Mesothelial cell of epicardium (in vitro differentiated cells): ENCODE data around the gene ERMP1. TPM values are rescaled to one million over a fixed set of nuclear protein-coding genes. Genes with fewer than 3 reads are reported as not detected.
A peak's percentile ranks its signal among the peaks of the same experiment; 100 is the strongest.
"Not testable (repeated sequence)": the region's sequence is repeated elsewhere in the genome, so short reads cannot be mapped to it uniquely, and the experiment has no call there.

ENCODE experiments used
- DNase-seq, 2 experiments: peaks; one replicate each; pipeline ENCODE4 v3.0.0; 2021; ENCODE audit warnings: low spot score in 2 of 2; ENCODE audit not compliant: unreplicated experiment in 2 of 2
- H3K27ac Mint-ChIP-seq: 2 replicates; pipeline ENCODE4 v1.8.0; 2021; ENCODE audit warnings: mixed read lengths
- H3K27me3 Mint-ChIP-seq: 2 replicates; pipeline ENCODE4 v1.8.0; 2021; ENCODE audit warnings: low read depth, mixed read lengths
- H3K36me3 Mint-ChIP-seq: 2 replicates; pipeline ENCODE4 v1.8.0; 2021; ENCODE audit warnings: mixed read lengths
- H3K4me1 Mint-ChIP-seq: 2 replicates; pipeline ENCODE4 v1.8.0; 2021; ENCODE audit warnings: mixed read lengths
- H3K4me3 Mint-ChIP-seq: 2 replicates; pipeline ENCODE4 v1.8.0; 2021; ENCODE audit warnings: mild to moderate bottlenecking, moderate library complexity, mixed read lengths
- H3K9me3 Mint-ChIP-seq: 2 replicates; pipeline ENCODE4 v1.8.0; 2021; ENCODE audit warnings: mixed read lengths
- CTCF ChIP-seq: fragments of 200-600 bp; sonication (generic); IDR thresholded peaks from one replicate; pipeline ENCODE4 v1.5.0; 2021; ENCODE audit warnings: antibody characterized with exemption; ENCODE audit not compliant: unreplicated experiment
- total RNA-seq: library from RNA; stranded (reverse); gene quantifications from 3 replicates; pipeline ENCODE4 v1.2.1, GENCODE V29; 2021

The ERMP1 gene
- 25.2 to 26.1 TPM (median 25.4 TPM) in 3 replicates for total RNA-seq

DNA sequence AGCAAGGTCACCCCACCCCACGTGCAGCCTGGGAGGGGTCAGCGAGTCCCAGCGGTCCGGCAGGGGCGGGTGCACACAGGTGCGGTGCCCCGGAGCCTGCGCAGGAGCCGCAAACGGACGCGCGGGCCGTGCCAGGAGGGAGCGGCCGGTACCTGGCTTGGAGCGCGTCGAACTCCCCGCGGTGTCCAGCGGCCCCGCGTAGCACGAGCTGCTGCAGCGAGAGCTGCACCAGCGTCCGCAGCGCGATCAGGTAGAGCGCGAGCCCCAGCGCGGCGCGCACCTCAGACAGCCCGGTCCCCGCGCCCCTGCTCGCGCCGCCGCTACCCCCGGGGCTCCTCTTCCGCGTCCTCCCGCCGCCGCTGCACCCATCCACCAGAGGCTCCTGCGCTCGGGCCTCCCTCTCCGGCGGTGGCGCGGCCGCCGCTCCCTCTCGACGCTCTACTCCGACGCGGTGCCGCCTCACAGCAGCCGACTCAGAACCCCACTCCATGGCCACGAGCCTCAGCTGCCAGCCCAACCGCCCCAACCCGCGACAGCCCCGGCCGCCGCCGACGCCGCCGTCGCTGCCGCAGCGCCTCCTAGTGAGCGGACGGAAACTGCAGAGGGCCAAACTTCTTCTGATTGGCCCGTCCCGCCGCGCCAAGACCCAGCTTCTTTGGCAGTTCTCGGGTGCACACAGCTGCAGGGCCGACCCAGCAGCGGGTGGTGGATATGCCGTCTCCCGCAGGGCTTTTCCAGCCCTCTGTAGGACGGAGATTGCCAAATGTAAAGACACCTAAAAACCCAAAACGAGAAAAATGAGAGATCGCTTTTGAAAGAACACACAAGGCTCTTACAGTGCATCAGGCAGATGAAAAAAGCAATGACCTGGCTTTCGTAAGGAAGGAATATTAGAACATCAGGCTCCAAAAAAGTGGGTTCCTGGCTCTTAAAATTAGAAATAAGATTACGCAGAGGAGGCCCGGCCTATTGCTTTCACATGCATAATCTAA is at the start of gene ERMP1:
Gene ERMP1, minus strand, starts transcription at position 580 of the 992 bp plus-strand sequence. Its CDS starts 90 bp downstream, at position 490.
- TF ChIP-seq CTCF, result peak; percentile 88
- H3K9me3 Mint-ChIP-seq, result no peaks in the 10 kb centered on the region
- H3K36me3 Mint-ChIP-seq, result peaks cover 6% of the 10 kb centered on the region
- H3K27me3 Mint-ChIP-seq, result peaks cover 23% of the 10 kb centered on the region
- H3K27ac Mint-ChIP-seq, result peak within 1 kb of the TSS; percentile 95
- DNase-seq, result peak; percentile 71 to 94
- H3K4me1 Mint-ChIP-seq, result peaks cover 25% of the 10 kb centered on the region
- peak within 1 kb of the TSS; percentile 87 for H3K4me3 Mint-ChIP-seq

DNA sequence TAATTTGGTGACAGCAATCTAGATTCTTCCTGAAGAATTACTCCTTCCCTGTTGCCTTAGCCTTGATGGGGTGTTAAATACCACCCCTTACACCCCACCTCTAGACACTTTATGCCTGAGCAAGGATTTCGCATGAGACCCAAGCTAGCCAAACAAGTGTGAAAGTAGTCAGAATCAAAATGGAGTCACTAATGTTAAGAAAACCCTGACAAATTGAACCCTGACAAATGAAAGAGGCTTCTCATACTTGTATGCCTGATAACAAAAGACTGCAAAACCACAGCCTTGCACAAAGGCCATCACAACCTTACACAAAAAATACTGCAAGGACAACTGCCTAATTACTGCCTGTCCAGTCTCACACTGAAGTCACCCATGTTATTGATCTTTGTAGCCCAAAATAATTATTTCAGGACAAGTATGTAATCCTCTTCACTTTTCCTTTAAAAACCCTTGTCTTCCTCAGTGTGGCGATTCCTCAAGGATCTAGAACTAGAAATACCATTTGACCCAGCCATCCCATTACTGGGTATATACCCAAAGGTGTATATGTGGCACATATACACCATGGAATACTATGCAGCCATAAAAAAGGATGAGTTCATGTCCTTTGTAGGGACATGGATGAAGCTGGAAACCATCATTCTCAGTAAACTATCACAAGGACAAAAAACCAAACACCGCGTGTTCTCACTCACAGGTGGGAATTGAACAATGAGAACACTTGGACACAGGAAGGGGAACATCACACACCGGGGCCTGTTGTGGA is 49.5 kb upstream of the ERMP1 start:
- H3K27me3 Mint-ChIP-seq, H3K27ac Mint-ChIP-seq, H3K36me3 Mint-ChIP-seq: not testable (repeated sequence)

DNA sequence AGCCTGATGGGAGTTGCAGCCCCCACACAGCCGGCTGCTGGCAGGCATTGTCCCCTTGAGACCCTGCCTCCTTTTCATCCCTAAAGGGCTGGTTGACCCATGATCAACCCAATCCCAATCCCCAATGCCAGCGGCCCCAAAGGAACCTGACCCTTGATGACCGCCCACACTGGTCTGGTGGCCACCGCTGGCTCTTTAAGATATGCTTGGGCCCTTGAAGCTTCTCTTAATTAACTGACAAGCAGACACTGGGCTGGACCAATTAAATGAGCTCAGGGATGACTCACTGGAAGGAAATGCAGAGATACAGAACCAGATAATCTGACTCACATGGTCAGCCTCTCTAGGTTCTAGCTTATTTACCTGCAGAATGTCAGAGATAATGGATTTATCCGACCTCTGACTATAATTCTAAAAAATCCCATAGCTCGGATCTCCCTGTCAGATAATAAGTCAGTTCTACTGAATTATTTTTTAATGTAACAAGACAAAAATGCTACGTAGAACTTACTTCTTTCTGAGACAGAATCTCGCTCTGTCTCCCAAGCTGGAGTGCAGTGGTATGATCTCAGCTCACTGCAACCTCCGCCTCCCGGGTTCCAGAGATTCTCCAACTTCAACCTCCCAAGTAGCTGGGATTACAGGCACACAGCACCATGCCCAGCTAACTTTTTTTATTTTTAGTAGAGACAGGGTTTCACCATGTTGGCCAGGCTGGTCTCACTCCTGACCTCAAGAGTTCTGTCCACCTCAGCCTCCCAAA is 46.7 kb upstream of the ERMP1 start:
- H3K36me3 Mint-ChIP-seq, result peaks cover 5% of the 10 kb centered on the region
- H3K4me3 Mint-ChIP-seq, result no peak overlapping the region
- H3K4me1 Mint-ChIP-seq, result peaks cover 10% of the 10 kb centered on the region
- H3K27ac Mint-ChIP-seq, result peak overlapping the region; percentile 56
- no peak for TF ChIP-seq CTCF
- H3K27me3 Mint-ChIP-seq, result no peaks in the 10 kb centered on the region
- peaks cover 6% of the 10 kb centered on the region for H3K9me3 Mint-ChIP-seq
- DNase-seq, result no peak

More for the DNA sequence above, 49.5 kb upstream of the ERMP1 start:
- DNase-seq, H3K4me1 Mint-ChIP-seq, H3K4me3 Mint-ChIP-seq, H3K9me3 Mint-ChIP-seq: not testable (repeated sequence)

GRCh38 chr9:5876711-5877110 is 43.8 kb upstream of the ERMP1 start:
- Mint-ChIP-seq H3K36me3 (peaks cover 5% of the 10 kb centered on the region), H3K27me3 (no peaks in the 10 kb centered on the region), H3K9me3 (peaks cover 6% of the 10 kb centered on the region), H3K27ac (no peak overlapping the region), H3K4me3 (no peak overlapping the region), H3K4me1 (peaks cover 23% of the 10 kb centered on the region)
- no peak for DNase-seq
- no peak for TF ChIP-seq CTCF

GRCh38 chr9:5876026-5876425 is 43.1 kb upstream of the ERMP1 start:
- peaks cover 5% of the 10 kb centered on the region for H3K36me3 Mint-ChIP-seq
- H3K27me3 Mint-ChIP-seq, result no peaks in the 10 kb centered on the region
- H3K9me3 Mint-ChIP-seq, result peaks cover 6% of the 10 kb centered on the region
- H3K4me3 Mint-ChIP-seq, result no peak overlapping the region
- no peak overlapping the region for H3K27ac Mint-ChIP-seq
- H3K4me1 Mint-ChIP-seq, result peaks cover 26% of the 10 kb centered on the region
- no peak for DNase-seq
- TF ChIP-seq CTCF, result no peak
